ENCODE data around the gene KPNA5.

DNA sequence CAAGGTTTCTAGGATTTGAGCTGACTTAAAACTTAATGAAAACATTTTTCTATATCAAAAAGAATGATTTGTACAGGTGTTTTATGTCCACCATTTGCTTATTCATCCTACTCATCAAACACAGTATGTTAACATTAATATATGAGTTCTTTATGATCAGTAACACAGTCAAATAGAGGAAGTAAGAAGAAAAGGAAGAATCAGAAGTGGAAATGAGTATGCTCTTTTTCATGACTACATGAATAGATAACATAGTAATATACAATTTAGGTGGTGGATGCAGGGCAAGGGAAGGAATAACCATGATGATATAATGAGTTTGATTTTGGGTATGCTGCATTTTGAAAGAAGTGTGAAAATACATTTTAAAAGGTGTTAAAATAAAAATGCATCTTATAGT lies 16.5 kb downstream of the KPNA5 start:
- TF ChIP-seq MAFG (tag; conservative IDR thresholded peaks at IDR 0.05) (no peak), KHSRP (IDR thresholded peaks at IDR 0.05) (no peak), HNRNPLL (IDR thresholded peaks at IDR 0.05; ENCODE audit: low read depth, low read length, poor library complexity, severe bottlenecking) (no peak)
- TF ChIP-seq, protein P1, sequence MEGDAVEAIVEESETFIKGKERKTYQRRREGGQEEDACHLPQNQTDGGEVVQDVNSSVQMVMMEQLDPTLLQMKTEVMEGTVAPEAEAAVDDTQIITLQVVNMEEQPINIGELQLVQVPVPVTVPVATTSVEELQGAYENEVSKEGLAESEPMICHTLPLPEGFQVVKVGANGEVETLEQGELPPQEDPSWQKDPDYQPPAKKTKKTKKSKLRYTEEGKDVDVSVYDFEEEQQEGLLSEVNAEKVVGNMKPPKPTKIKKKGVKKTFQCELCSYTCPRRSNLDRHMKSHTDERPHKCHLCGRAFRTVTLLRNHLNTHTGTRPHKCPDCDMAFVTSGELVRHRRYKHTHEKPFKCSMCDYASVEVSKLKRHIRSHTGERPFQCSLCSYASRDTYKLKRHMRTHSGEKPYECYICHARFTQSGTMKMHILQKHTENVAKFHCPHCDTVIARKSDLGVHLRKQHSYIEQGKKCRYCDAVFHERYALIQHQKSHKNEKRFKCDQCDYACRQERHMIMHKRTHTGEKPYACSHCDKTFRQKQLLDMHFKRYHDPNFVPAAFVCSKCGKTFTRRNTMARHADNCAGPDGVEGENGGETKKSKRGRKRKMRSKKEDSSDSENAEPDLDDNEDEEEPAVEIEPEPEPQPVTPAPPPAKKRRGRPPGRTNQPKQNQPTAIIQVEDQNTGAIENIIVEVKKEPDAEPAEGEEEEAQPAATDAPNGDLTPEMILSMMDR (IDR thresholded peaks at IDR 0.05 in 2 of 3, conservative IDR thresholded peaks at IDR 0.05 in 1 of 3; ENCODE audit: insufficient read depth in 2 of 3, low read depth in 1 of 3, low read length in 3 of 3) = no peak
